GM12878 (cell line): ENCODE measurements around the gene ARID3B. TPM values are rescaled to one million over a fixed set of nuclear protein-coding genes. Genes with fewer than 3 reads are reported as not detected.

Source experiments
- ATAC-seq: fragments of 200-7000 bp; cut with Tn5 transposase; 3 replicates; pipeline ENCODE4 v1.9.1; 2020; ENCODE audit warnings: mild to moderate bottlenecking, moderate library complexity
- BruUV-seq: library from RNA; stranded (reverse); fragments of 400-500 nt; replicated peaks from 2 replicates; lab custom pipeline; 2021; lab: Mats Ljungman, UMichigan
- CTCF ChIA-PET: fragments of 300-600 bp; sonication (Branson Sonifier 250); formaldehyde crosslinking; extraction: SDS; loops from one replicate; lab custom pipeline; 2021; ENCODE audit warnings: inconsistent platforms; lab: Yijun Ruan, JAX
- POLR2A ChIA-PET: fragments of 350-600 bp; formaldehyde crosslinking; extraction: SDS; loops from one replicate; lab custom pipeline; 2021; ENCODE audit warnings: inconsistent platforms; lab: Charles Lee
- RAD21 ChIA-PET: fragments of 300-600 bp; sonication (Branson Sonifier 250); formaldehyde crosslinking; loops from one replicate; lab custom pipeline; 2023; ENCODE audit warnings: antibody characterized with exemption; ENCODE audit not compliant: unreplicated experiment; lab: Charles Lee
- SMC1A ChIA-PET: fragments of 300-600 bp; sonication (Branson Sonifier 250); formaldehyde crosslinking; loops from one replicate; lab custom pipeline; 2023; ENCODE audit not compliant: unreplicated experiment, uncharacterized antibody; lab: Charles Lee
- DNase-seq: peaks from one replicate; pipeline ENCODE4 v3.0.0-alpha.2; 2011; ENCODE audit warnings: low read depth, low spot score
- FAIRE-seq: peaks from 3 replicates; lab custom pipeline; 2011; peaks lifted over from hg19 to GRCh38; lab: Jason Lieb, UNC
- H2AFZ ChIP-seq: 2 replicates; pipeline ENCODE4 v1.6.0; 2011; ENCODE audit warnings: low read depth, low read length, control low read depth; ENCODE audit not compliant: control insufficient read depth
- H3K27ac ChIP-seq: 2 replicates; pipeline ENCODE4 v1.5.1; 2011; ENCODE audit warnings: control low read depth; ENCODE audit not compliant: control insufficient read depth, insufficient read depth
- H3K27me3 ChIP-seq, 2 experiments: replicated peaks in 1 of 2; 2 replicates each; pipeline versions ENCODE4 v1.6.0 to v1.6.1; 2011; ENCODE audit warnings: low read length in 1 of 2; ENCODE audit not compliant: control insufficient read depth in 2 of 2, insufficient read depth in 2 of 2
- H3K36me3 ChIP-seq, 2 experiments: 2 replicates each; pipeline ENCODE4 v1.5.1; 2011; ENCODE audit warnings: low read length in 1 of 2; ENCODE audit not compliant: control insufficient read depth in 2 of 2, insufficient read depth in 2 of 2
- H3K4me1 ChIP-seq: 2 replicates; pipeline ENCODE4 v1.6.1; 2011; ENCODE audit warnings: mild to moderate bottlenecking, low read length, moderate library complexity, mixed read lengths; ENCODE audit not compliant: control insufficient read depth, insufficient read depth
- H3K4me2 ChIP-seq: 2 replicates; pipeline ENCODE4 v1.6.0; 2011; ENCODE audit warnings: control low read depth; ENCODE audit not compliant: control insufficient read depth, insufficient read depth
- H3K4me3 ChIP-seq: fragments of 200-600 bp; sonication (generic); 2 replicates; pipeline ENCODE4 v1.5.1; 2016
- H3K79me2 ChIP-seq: 2 replicates; pipeline ENCODE4 v1.6.0; 2011; ENCODE audit warnings: low read length; ENCODE audit not compliant: control insufficient read depth, insufficient read depth
- H3K9ac ChIP-seq: 2 replicates; pipeline ENCODE4 v1.8.0; 2011; ENCODE audit warnings: low read length, control low read depth, mixed read lengths; ENCODE audit not compliant: control insufficient read depth, insufficient read depth
- H3K9me3 ChIP-seq: replicated peaks from 3 replicates; pipeline ENCODE4 v1.5.1; 2011; ENCODE audit warnings: mild to moderate bottlenecking, low read length; ENCODE audit not compliant: control insufficient read depth, insufficient read depth
- H4K20me1 ChIP-seq: 2 replicates; pipeline ENCODE4 v1.6.0; 2011; ENCODE audit not compliant: control insufficient read depth, insufficient read depth
- ASH2L ChIP-seq: fragments of 300-600, 200-600 bp; sonication (generic); IDR thresholded peaks from 2 replicates; pipeline ENCODE4 v1.6.1; 2017; ENCODE audit warnings: low read depth, mild to moderate bottlenecking, borderline replicate concordance
- BCL3 ChIP-seq: IDR thresholded peaks from 2 replicates; pipeline ENCODE4 v1.6.1; 2011; ENCODE audit warnings: borderline replicate concordance, low read depth, mild to moderate bottlenecking, moderate library complexity, low read length; ENCODE audit not compliant: insufficient read depth, poor library complexity, severe bottlenecking
- HCFC1 ChIP-seq: fragments of 150-350 bp; IDR thresholded peaks from 2 replicates; pipeline ENCODE4 v1.6.1; 2014; ENCODE audit warnings: low read length
- HSF1 ChIP-seq: fragments of 150-350 bp; IDR thresholded peaks from 2 replicates; pipeline ENCODE4 v1.6.1; 2014; ENCODE audit warnings: mild to moderate bottlenecking, low read depth, low read length
- KLF5 ChIP-seq: fragments of 450-650 bp; IDR thresholded peaks from 2 replicates; pipeline ENCODE4 v1.6.1; 2014; ENCODE audit warnings: mild to moderate bottlenecking; ENCODE audit not compliant: partially characterized antibody
- NFXL1 ChIP-seq: fragments of 450-650 bp; IDR thresholded peaks from 2 replicates; pipeline ENCODE4 v1.6.1; 2017; ENCODE audit warnings: antibody characterized with exemption, mild to moderate bottlenecking, borderline replicate concordance
- PAX5 ChIP-seq: IDR thresholded peaks from 2 replicates; pipeline ENCODE4 v1.6.1; 2011; ENCODE audit warnings: low read depth, low read length, borderline replicate concordance
- RAD51 ChIP-seq: fragments of 450-650 bp; IDR thresholded peaks from 2 replicates; pipeline ENCODE4 v1.6.1; 2016; ENCODE audit warnings: moderate library complexity, mild to moderate bottlenecking, inconsistent platforms
- SIN3A ChIP-seq: IDR thresholded peaks from 2 replicates; pipeline ENCODE4 v1.6.1; 2012; ENCODE audit warnings: low read depth, low read length, improper control_type of control experiment
- SMAD1 ChIP-seq: fragments of 450-650 bp; IDR thresholded peaks from 2 replicates; pipeline ENCODE4 v1.6.1; 2018; ENCODE audit warnings: mild to moderate bottlenecking, low read depth; ENCODE audit not compliant: partially characterized antibody
- SPI1 ChIP-seq: IDR thresholded peaks from 2 replicates; pipeline ENCODE4 v1.6.1; 2011; ENCODE audit warnings: low read depth, mild to moderate bottlenecking, low read length, moderate library complexity, borderline replicate concordance; ENCODE audit not compliant: insufficient read depth
- WGBS: methylation state at CpG from one replicate; pipeline ENCODE4 v1.1.6; 2016; ENCODE audit warnings: low lambda C conversion rate; ENCODE audit not compliant: insufficient replicate concordance, insufficient coverage; ENCODE audit errors: missing lambda C conversion rate; 5-methylcytosine and 5-hydroxymethylcytosine counted together
- in situ Hi-C: fragments of 300-500 bp; cut with MboI; formaldehyde crosslinking; loops from 9 replicates; pipeline ENCODE4 v1.14.3; 2018; ENCODE audit warnings: mixed read lengths
- intact Hi-C: fragments of 100-400 bp; cut with micrococcal nuclease; formaldehyde crosslinking; loops from one replicate; pipeline ENCODE4 v1.14.2; 2022; ENCODE audit not compliant: unreplicated experiment
- polyA plus RNA-seq, 11 experiments: library from polyadenylated mRNA; depleted of rRNA in 4 of 11; unstranded in 6 of 11; stranded (reverse) in 5 of 11; fragments of >200 nt; fragmentation: Nextera tagmentation in 4 of 11; fragmentation: Illumina TruSeq in 1 of 11; extraction: Ambion mirVana in 4 of 11; extraction: Trizol in 1 of 11; gene quantifications; 1 replicate in 1 of 11; 2 replicates in 10 of 11; pipeline versions ENCODE4 v1.2.1 to v1.2.3, GENCODE V29; 2011 to 2016; ENCODE audit warnings: inconsistent platforms in 2 of 11, missing spikeins in 2 of 11, low read depth in 1 of 11
- total RNA-seq, 4 experiments: library from RNA; depleted of rRNA in 3 of 4; stranded (reverse); fragments of >200 nt in 3 of 4; fragmentation: Illumina TruSeq in 1 of 4; extraction: Trizol in 1 of 4; gene quantifications; 2 replicates each; pipeline versions ENCODE4 v1.2.1 to v1.2.3, GENCODE V29; 2013 to 2021

Gene ARID3B
- total and polyA plus RNA-seq, 10 of the 15 experiments (the other 5 are each of a cell fraction or from before 2014, with no cell fraction given): 1.1 to 33.4 (median 24.0) TPM

GRCh38 chr15:74564182-74564581 is 23.2 kb downstream of the ARID3B start:
- intact Hi-C loops: no loop called here
- no peaks in the 10 kb centered on the region; the same call in 1 of the 2 replicates for H4K20me1 ChIP-seq
- no peak overlapping the region for H3K4me3 ChIP-seq
- WGBS: 96% methylated on average over 1 of the region's 1 CpG
- POLR2A ChIA-PET: interaction anchor here (2.1 kb wide), 1 partner anchor 22 kb away, joined by 6 read pairs; the partner anchor contains the start of gene ARID3B
- SMC1A ChIA-PET: no interaction called here
- no peaks in the 10 kb centered on the region for H3K4me1 ChIP-seq
- in situ Hi-C loops: no loop called here
- H2AFZ ChIP-seq: no peak overlapping the region
- no peaks in the 10 kb centered on the region for H3K27me3 ChIP-seq
- DNase-seq (no peak), ATAC-seq (no peak), FAIRE-seq (no peak)
- no peaks in the 10 kb centered on the region for H3K9me3 ChIP-seq
- TF ChIP-seq HSF1 (no peak), HCFC1 (no peak), BCL3 (no peak), SPI1 (no peak), NFXL1 (no peak), SIN3A (no peak), ASH2L (no peak), PAX5 (no peak), KLF5 (no peak), SMAD1 (no peak), RAD51 (no peak)
- RAD21 ChIA-PET: no interaction called here
- H3K4me2 ChIP-seq: no peak overlapping the region
- H3K36me3 ChIP-seq: peaks cover 4 to 46% of the 10 kb centered on the region in 2 experiments
- BruUV-seq: no TSS peak
- H3K9ac ChIP-seq: no peak overlapping the region
- peaks cover 76% of the 10 kb centered on the region for H3K79me2 ChIP-seq
- no peak overlapping the region for H3K27ac ChIP-seq
- CTCF ChIA-PET: no interaction called here
